Activated CD8-positive, alpha-beta memory T cell treated with anti-CD3 and anti-CD28 coated beads, Interleukin-2, amount 10 ng/mL, durations not matched to agents 7 days and 5 days (primary cell): ENCODE measurements around the gene ARFGAP1. TPM values are rescaled to one million over a fixed set of nuclear protein-coding genes. Genes with fewer than 3 reads are reported as not detected.
"Not testable (repeated sequence)": the region's sequence is repeated elsewhere in the genome, so short reads cannot be mapped to it uniquely, and the experiment has no call there.

Experiments used
- ATAC-seq: fragments of 150-1000 bp; cut with Tn5 transposase; one replicate; pipeline ENCODE4 v1.10.0; 2021; ENCODE audit warnings: moderate library complexity
- CTCF ChIA-PET: fragments of 350-600 bp; sonication (Branson Sonifier 250); formaldehyde crosslinking; loops from one replicate; lab custom pipeline; 2021; ENCODE audit warnings: antibody characterized with exemption; lab: Charles Lee
- DNase-seq: peaks from one replicate; pipeline ENCODE4 v3.0.0-alpha.2; 2020
- H3K27ac Mint-ChIP-seq: one replicate; pipeline ENCODE4 v1.8.0; 2021; ENCODE audit warnings: mild to moderate bottlenecking, mixed read lengths
- H3K27me3 Mint-ChIP-seq: one replicate; pipeline ENCODE4 v1.8.0; 2021; ENCODE audit warnings: mixed read lengths
- H3K36me3 Mint-ChIP-seq: one replicate; pipeline ENCODE4 v1.8.0; 2021; ENCODE audit warnings: mild to moderate bottlenecking, mixed read lengths
- H3K4me1 Mint-ChIP-seq: one replicate; pipeline ENCODE4 v1.8.0; 2021; ENCODE audit warnings: mixed read lengths
- H3K4me3 Mint-ChIP-seq: one replicate; pipeline ENCODE4 v1.8.0; 2021; ENCODE audit warnings: mild to moderate bottlenecking, moderate library complexity, mixed read lengths
- H3K9me3 Mint-ChIP-seq: one replicate; pipeline ENCODE4 v1.8.0; 2022; ENCODE audit warnings: low read depth, mixed read lengths
- microRNA-seq: library from miRNA; unstranded; fragments of <30 nt; microRNA quantifications from one replicate; pipeline ENCODE4 v1.2.0, GENCODE V29; 2022
- total RNA-seq, 2 experiments: library from RNA; stranded (reverse); gene quantifications; one replicate each; pipeline ENCODE4 v1.2.3, GENCODE V29; 2021

The ARFGAP1 gene
- total RNA-seq, 2 experiments from 2014 or later: 79.6 to 90.2 TPM

DNA sequence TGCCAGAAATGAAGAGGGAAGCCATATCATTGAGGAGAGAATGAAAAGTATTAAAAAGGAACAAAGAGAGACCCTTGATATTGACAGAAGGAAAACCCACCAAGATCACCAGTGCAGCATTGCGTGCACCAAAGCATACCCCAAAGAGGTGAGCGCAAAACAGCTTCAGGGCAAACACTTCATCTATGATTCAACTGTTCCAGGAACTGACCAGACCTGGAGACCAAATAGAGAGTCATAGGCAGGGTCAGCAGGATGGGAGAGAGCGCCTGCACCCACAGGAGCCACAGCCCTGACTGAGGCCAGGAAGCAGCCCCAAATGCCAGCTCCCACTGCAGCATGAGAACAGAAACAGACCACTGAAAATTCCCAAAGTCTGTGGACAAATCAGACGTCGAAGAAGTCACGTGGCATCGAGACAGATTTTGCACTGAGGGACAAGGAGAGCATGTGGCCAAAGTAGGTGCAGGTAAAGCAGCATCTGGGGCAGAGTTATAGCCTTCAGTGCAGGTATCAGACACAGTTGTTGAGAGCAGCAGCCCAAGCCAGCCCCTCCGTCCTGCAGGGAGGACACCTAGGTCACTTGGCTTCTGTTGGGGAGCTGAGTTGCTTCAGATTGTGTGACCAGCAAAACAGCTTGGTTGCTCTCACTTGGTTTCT is 59.3 kb downstream of the ARFGAP1 start:
- CTCF ChIA-PET: no interaction called here
- peaks cover 7% of the 10 kb centered on the region for H3K9me3 Mint-ChIP-seq
- no peak overlapping the region for H3K4me3 Mint-ChIP-seq
- no peak for ATAC-seq
- H3K4me1 Mint-ChIP-seq: peaks cover 3% of the 10 kb centered on the region
- DNase-seq: no peak
- no peak overlapping the region for H3K27ac Mint-ChIP-seq
- H3K27me3 Mint-ChIP-seq: peaks cover 3% of the 10 kb centered on the region
- peaks cover 1% of the 10 kb centered on the region for H3K36me3 Mint-ChIP-seq

GRCh38 chr20:63332488-63333240 is 60.1 kb downstream of the ARFGAP1 start:
- peaks cover 7% of the 10 kb centered on the region for H3K9me3 Mint-ChIP-seq
- no peak overlapping the region for H3K27ac Mint-ChIP-seq
- no peak overlapping the region for H3K4me3 Mint-ChIP-seq
- ATAC-seq (no peak), DNase-seq (no peak)
- H3K27me3 Mint-ChIP-seq: peaks cover 7% of the 10 kb centered on the region
- H3K4me1 Mint-ChIP-seq: no peaks in the 10 kb centered on the region
- H3K36me3 Mint-ChIP-seq: peaks cover 1% of the 10 kb centered on the region
- CTCF ChIA-PET: no interaction called here

GRCh38 chr20:63333241-63333836 is 60.7 kb downstream of the ARFGAP1 start:
- no peak overlapping the region for H3K4me3 Mint-ChIP-seq
- no peak for DNase-seq
- H3K36me3 Mint-ChIP-seq: peaks cover 1% of the 10 kb centered on the region
- H3K9me3 Mint-ChIP-seq: peaks cover 7% of the 10 kb centered on the region
- no peaks in the 10 kb centered on the region for H3K4me1 Mint-ChIP-seq
- no peak overlapping the region for H3K27ac Mint-ChIP-seq
- CTCF ChIA-PET: no interaction called here
- no peak for ATAC-seq
- H3K27me3 Mint-ChIP-seq: peaks cover 8% of the 10 kb centered on the region

DNA sequence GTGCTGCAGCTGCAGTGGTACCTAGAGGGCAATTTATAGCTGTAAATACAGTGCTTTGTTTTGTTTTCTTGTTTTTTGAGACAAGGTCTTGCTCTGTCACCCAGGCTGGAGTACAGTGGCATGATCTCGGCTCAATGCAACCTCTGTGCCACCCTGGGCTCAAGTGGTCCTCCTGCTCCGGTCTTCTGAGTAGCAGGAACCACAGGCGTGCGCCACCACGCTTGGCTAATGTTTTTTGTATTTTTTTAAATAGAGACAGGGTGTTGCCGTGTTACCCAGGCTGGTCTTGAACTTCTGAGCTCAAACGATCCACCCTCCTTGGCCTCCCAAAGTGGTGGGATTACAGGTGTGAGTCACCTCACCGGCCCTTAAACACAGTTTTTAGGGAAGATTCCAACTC is 61.7 kb downstream of the ARFGAP1 start:
- no peak for DNase-seq
- Mint-ChIP-seq H3K27ac (no peak overlapping the region), H3K36me3 (peaks cover 1% of the 10 kb centered on the region), H3K9me3 (peaks cover 10% of the 10 kb centered on the region), H3K4me1 (no peaks in the 10 kb centered on the region), H3K4me3 (no peak overlapping the region), H3K27me3 (peaks cover 10% of the 10 kb centered on the region)
- CTCF ChIA-PET: no interaction called here
- no peak for ATAC-seq

DNA sequence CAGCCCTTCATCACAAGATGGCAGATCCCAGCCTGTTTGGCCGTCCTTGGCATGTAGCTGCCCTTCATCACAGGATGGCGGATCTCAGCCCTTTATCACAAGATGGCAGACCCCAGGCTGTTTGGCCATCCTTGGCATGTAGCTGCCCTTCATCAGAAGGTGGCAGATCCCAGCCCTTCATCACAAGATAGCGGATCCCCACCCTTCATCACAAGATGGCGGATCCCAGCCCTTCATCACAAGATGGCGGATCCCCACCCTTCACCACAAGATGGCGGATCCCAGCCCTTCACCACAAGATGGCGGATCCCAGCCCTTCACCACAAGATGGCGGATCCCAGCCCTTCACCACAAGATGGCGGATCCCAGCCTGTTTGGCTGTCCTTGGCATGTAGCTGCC is 62.4 kb downstream of the ARFGAP1 start:
- CTCF ChIA-PET, H3K27me3 Mint-ChIP-seq, ATAC-seq, H3K27ac Mint-ChIP-seq, H3K36me3 Mint-ChIP-seq, DNase-seq, H3K4me3 Mint-ChIP-seq, H3K4me1 Mint-ChIP-seq: not testable (repeated sequence)
- H3K9me3 Mint-ChIP-seq: peaks cover 16% of the 10 kb centered on the region

DNA sequence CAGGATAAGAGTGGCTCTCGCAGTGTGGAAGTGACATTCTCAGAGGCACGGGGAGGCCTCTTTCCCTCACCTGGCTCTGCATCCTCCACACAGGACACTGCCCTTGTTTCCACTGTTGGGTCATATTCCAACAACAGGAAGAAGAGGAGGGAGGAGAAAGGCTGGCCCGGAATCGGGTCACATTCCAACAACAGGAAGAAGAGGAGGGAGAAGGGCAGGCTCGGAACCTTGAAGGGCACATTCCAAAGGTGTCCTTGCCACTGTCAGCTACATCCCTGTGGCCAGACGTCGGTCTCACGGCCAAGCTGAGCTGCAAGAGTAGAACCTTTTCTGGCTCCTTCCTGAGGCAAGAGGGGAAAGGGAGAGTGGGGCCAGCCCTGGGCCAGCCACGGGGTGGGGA is 63.1 kb downstream of the ARFGAP1 start:
- Mint-ChIP-seq H3K4me1 (no peaks in the 10 kb centered on the region), H3K36me3 (peaks cover 1% of the 10 kb centered on the region)

DNA sequence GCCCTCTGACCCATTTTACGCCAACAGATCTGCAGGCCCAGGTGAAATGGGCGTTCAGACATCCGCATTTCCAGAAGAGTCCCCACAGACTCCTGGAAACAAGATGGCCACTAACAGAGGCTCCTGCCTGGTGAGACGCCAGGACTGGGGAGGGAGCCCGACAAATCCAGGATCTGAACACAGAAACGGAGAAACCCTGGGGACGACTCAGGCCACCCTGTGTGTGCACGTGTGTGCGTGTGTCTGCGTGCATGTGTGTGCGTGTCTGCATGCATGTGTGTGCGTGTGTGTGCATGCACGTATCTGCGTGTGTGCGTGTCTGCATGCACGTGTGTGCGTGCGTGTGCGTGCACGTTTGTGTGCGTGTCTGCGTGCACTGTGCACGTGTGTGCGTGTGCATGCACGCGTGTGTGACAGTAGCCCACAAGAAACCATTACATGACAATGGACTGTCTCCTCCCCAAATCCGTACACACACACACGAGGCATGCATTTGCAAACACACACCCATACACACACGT is 63.7 kb downstream of the ARFGAP1 start:
- peaks cover 19% of the 10 kb centered on the region for H3K9me3 Mint-ChIP-seq
- no peak overlapping the region for H3K4me3 Mint-ChIP-seq
- H3K36me3 Mint-ChIP-seq: peaks cover 1% of the 10 kb centered on the region
- peaks cover 10% of the 10 kb centered on the region for H3K27me3 Mint-ChIP-seq
- DNase-seq: no peak
- no peak for ATAC-seq
- H3K27ac Mint-ChIP-seq: no peak overlapping the region
- CTCF ChIA-PET: no interaction called here
- no peaks in the 10 kb centered on the region for H3K4me1 Mint-ChIP-seq

More for the DNA sequence above, 63.1 kb downstream of the ARFGAP1 start:
- CTCF ChIA-PET: no interaction called here
- DNase-seq (no peak), ATAC-seq (no peak)
- H3K27me3 Mint-ChIP-seq: peaks cover 10% of the 10 kb centered on the region
- no peak overlapping the region for H3K27ac Mint-ChIP-seq
- no peak overlapping the region for H3K4me3 Mint-ChIP-seq
- H3K9me3 Mint-ChIP-seq: peaks cover 19% of the 10 kb centered on the region

DNA sequence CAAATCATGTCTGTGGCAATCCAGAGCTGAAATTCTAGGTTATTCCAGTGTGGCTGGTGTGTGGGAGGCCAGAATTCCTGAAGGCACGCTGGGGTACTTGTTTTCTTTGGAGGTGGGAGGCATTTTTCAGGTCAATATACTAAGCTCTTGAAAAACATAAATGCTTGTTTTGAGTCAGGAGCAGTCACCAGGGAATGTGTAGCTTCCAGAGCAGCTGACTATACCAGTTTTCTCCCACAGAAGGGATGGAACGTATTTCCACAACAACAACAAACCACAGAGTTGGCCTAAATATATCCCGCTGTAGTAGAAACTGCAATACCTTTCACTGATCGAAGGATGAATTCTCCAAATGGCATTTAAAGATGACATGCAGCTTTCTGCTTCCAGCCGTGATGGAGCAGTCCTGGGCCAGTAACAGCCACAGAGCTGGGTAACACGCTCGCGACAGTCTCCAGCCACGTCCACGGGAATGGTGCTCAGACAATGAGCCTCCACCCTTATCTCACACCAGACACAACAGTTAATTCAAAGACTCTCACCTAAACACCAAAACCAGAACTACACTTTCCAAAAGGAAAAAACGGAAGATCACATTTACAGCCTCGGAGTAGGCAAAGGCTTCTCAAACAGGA is 65.3 kb downstream of the ARFGAP1 start:
- Mint-ChIP-seq H3K4me3 (no peak overlapping the region), H3K27me3 (peaks cover 10% of the 10 kb centered on the region), H3K4me1 (no peaks in the 10 kb centered on the region), H3K9me3 (peaks cover 12% of the 10 kb centered on the region), H3K36me3 (no peaks in the 10 kb centered on the region), H3K27ac (no peak overlapping the region)
- no peak for ATAC-seq
- CTCF ChIA-PET: interaction anchor here (0.9 kb wide), 1 partner anchor 29 kb away, joined by 3 read pairs; no protein-coding TSS in a partner anchor
- no peak for DNase-seq

Small RNA genes within 50 kb of the gene (microRNA-seq; reads per million reads assigned to microRNA genes)
- gene MIR3196 (not detected), gene MIR4326 (3.8 reads per million)

Other genes with a start within 250 kb of the ARFGAP1 start
- 10 to 100 TPM; 37.2 to 42.6 TPM for gene YTHDF1, start 56.7 kb upstream of the ARFGAP1 start, total RNA-seq
- gene BIRC7, start 36.9 kb upstream of the ARFGAP1 start, total RNA-seq: not detected
- gene NKAIN4, start 18.4 kb upstream of the ARFGAP1 start, total RNA-seq: not detected
- gene COL20A1, start 20.4 kb downstream of the ARFGAP1 start, total RNA-seq: not detected
- gene CHRNA4, start 88.5 kb downstream of the ARFGAP1 start, total RNA-seq: not detected
- under 1 TPM in 1 of 2 experiments, not detected in 1; 0.05 TPM for gene KCNQ2, start 199.8 kb downstream of the ARFGAP1 start, total RNA-seq
- gene EEF1A2, start 226.3 kb downstream of the ARFGAP1 start, total RNA-seq: under 1 TPM in 1 of 2 experiments, not detected in 1; 0.84 TPM
- gene PPDPF, start 248.0 kb downstream of the ARFGAP1 start, total RNA-seq: 100 to 1,000 TPM; 138 to 237 TPM